GM19193 (cell line): ENCODE measurements around the gene NR2F1-AS1.

Experiments
- POLR2A ChIP-seq: IDR thresholded peaks from 4 replicates; pipeline ENCODE4 v1.6.1; 2011; ENCODE audit not compliant: insufficient read depth, insufficient read length; ENCODE audit errors: extremely low read depth

Gene NR2F1-AS1

DNA sequence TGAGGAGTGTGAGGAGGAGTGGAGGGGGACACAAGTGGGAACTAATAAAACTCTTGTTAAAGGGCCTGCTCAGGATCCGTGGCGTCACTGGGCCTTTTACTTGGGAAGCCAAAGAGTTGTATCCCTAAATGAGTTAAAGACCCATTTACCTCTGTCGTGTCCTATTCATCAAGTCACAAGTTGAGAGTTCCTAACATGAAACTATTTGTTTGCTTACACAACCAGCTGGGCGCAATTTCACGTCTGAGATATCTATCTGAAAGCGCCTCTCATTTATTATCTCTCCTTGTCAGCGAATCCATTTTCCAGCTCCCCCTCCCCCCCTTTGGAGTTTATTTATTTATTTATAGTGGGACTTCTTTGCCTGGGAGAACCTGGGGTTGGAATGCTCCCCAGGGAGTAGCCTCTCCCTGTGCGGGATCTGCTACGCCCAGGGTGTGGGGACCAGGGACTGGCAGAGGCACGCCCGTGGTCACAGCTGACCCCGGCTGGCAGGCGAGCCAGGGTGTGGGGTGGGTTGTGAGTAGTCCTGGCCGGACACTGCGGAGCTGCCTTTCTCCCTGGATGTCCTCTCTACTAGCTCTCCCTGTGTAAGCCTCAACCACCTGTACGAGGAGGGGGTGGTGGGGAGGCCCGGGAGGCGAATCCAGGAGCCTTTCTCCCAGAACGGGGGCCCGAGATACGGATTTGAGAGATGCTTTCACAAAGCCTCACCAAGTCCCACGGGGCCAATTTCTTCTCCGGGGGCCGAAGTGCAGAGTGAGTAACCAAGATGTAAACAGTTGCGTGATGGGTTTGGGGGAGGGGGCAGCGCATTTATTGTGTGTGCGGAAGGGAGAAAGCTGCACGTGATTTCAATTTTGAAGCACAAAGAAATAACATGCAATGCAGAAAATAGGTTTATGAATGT lies 17.3 kb upstream of the NR2F1-AS1 start:
- TF ChIP-seq POLR2A, result no peak

DNA sequence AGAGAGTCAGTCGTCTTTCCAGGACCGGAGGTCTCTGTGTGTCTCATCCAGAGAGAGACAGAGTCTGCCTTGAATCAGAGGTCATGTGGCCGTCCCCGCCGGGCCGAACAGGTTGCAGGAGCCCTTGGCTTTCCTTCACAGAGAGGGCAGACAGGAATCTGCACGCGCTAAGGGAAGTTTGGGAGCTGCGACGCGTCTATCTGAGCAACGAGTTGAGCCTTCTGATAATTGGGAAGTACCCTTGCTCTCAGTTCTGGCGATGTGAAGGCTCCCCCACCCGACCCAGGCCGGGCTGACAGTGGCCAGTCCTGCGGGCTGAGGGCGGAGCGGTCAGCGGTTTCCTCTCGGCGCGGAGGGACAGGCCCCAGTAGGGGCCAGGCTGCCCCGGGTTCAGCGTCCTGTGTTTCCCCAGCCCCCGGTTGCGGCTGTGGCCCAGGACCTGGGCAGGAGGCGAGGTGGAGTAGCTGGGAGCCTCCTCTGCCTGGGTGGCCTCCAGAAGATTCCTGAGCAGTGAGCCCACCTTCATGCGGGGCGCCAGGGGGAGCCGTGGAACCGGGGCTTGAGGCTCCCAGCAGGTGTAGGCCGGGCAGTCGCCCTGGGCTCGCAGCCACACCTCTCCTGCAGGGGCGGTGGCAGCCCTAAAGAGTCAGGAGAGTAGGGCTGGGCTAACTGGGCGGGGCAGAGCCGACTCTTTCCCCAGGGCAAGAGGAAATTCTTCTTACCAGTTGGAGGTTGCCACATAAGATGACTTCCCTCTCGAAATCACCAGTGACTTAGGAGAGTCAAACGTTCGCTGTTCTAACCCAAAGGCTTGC lies 15.9 kb upstream of the NR2F1-AS1 start:
- no peak for TF ChIP-seq POLR2A

DNA sequence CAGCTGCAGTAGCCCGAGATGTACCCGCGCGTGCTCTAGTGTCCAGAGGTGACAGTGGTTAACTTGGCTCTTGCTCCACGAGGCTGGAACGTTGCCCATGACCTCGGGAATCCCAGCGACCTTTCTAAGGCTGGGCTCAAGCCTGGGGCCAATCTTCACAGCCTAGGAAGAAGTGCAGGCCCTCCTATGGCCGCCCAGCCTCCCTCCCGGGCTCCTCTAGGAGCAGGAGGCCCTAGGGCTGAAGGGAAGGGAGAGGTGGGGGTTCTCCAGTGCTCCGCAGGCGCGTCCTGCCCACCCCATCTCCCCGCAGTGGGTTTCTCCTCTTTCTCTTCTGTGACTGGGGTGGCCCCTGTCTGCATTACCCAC lies 15.3 kb upstream of the NR2F1-AS1 start:
- no peak for TF ChIP-seq POLR2A

DNA sequence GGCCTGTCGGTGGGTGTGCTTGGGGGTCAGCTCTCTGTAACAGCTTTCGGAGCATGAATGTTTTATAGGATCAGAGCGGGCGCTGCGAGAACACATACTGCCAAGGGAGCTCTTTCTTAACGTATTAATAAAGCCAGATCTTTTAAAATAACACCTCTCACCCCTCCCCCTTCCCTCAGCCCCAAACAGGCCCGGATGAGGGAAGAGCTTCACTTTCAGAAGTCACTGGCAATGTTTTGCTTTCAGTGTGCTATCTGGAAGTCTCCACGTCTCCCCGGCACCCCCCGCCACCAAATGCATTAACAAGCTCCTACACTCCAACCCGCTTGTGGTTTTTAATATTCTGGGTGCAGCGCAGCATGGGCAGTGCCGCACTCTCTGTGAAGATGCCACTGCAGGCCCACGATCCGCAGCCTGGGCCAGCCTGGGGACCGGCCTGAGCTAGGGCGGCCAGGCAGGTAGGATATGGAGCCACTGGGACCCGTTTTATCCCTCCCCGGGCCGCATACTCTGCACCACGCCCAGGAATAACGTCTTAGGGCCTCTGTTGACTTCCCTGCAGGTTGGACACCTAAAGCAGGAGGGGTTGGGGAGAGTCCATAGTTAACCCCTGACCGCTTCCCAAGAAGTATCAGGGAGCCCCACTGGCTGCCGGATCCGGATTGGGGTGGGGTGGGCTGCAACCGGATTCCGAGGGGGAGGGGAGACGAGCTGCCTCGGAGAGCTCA lies 14.6 kb upstream of the NR2F1-AS1 start:
- no peak for TF ChIP-seq POLR2A

DNA sequence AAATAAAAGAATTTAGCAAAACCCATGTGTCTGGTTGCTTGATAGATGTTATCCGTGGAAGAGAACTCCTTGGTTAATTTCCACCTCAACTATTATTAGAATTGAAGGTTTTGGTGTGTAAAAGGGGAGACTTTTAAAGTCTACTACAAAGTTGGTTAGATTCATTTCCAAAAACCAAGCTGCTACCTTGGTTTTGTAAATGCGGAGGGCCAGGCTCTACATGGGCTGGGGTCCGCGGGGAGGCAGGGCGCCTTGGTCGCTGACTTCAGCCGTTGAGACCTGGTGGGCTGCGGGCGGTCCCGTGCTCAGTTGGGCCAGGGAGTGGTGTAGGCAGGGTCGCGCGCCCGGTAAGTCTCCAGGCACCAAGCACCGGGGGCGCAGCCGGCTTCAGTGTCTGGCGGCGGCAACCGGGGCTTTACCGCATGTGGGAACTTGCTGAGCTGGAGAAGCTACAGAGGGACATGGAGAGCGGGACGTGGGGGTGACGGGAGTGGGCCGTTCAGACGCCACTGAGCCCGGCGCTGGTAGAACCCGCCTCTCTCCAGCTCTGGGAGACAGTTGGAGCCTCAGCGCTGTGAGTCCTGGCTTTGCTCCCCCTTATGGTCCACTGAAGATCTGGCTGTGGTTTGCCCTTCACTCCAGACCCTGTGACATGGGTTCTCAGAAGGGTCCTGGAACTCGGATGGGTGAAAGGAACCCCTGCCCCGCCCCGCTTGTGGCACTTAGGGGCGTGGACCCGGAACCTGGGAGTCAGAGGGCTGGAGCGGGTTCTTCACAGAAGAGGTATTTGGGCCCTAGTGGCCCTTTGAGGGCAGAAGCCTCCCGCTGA lies 13.8 kb upstream of the NR2F1-AS1 start:
- TF ChIP-seq POLR2A, result no peak

DNA sequence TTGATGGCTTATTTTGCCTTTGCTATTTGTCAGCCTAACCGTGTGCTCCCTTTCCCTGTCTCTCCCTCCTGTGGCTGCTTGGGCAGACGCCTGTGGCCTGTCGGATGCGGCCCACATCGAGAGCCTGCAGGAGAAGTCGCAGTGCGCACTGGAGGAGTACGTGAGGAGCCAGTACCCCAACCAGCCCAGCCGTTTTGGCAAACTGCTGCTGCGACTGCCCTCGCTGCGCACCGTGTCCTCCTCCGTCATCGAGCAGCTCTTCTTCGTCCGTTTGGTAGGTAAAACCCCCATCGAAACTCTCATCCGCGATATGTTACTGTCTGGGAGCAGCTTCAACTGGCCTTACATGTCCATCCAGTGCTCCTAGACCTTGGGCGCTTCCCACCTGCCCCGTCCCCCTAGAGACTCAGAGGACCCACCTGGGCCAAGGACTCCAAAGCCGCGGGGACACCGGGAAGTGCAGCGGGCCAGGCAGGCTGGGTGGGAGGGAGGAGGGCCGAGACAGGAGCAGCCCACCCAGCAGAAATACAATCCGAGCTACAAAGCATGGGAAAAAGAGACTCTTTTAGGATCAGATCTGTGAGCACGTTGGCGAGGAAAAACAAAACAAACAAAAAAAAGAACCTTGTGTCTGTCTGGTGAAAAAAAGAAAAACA lies 12.6 kb upstream of the NR2F1-AS1 start:
- TF ChIP-seq POLR2A, result no peak

DNA sequence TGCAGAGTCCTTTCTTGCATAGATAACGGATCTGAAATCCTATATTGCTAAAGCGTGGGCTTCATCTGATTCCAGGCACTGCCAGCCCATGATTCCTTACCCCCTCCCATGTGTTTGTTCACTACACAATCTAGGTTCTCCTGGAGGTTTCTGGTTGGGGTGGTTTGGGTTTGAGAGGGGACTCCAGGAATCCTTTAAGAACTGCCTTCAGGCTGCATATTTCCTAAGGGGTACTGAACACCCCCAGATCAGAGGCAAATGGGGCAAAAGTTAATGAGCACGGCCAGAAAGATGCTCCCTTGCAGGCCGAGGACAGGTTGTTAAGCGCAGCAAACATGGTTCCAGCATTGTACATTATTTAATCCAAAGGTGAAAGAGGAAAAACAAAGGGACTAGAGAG lies 11.9 kb upstream of the NR2F1-AS1 start:
- TF ChIP-seq POLR2A, result no peak

DNA sequence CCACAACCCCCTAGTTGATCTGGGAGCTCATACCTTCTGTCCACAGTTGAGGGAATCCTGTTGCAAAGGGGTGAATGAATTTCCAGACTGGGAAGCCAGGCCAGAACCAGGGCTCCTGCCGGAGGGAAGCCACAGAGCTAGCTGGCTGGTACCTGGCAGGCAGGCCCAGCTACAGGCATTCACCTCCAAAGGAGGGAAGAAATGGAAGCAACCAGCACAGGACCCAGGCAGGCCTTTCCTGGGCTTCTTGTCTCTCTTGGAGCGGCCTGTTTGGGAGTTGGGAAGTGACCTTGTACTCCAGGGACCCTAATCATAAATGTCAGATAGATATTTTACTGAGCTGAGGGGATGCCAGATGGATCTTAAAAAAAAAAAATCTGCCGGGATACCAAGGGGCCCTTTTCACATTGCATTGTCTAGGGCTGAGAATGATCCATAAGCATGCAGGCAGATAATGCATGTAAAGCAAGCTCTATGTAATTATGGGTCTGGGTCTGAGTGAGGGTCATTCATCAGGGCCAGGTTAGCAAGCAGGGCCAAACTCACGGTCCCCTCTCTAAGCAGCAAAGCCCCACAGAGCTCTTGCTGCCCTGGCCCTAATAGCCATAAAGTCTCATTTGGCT lies 10.4 kb upstream of the NR2F1-AS1 start:
- TF ChIP-seq POLR2A, result no peak

DNA sequence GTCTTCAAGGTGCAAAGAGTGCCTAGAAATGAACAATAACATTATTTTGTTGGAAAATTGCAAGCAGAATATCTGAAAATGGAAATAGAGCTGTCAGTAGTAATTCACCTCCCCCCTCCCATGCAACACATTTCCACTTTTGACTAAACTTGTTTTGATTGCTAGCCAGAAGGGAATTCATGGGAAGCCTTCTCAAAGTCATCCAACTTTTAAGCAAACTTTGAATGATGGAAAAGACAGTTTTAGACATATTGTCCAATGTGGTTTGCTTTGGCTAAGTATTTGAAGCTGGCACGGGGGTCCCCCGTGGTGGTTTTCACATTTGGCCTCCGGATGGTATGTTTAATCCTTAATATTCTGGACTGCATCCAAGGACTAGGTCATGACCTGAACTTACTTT lies 9.5 kb upstream of the NR2F1-AS1 start:
- TF ChIP-seq POLR2A, result no peak

DNA sequence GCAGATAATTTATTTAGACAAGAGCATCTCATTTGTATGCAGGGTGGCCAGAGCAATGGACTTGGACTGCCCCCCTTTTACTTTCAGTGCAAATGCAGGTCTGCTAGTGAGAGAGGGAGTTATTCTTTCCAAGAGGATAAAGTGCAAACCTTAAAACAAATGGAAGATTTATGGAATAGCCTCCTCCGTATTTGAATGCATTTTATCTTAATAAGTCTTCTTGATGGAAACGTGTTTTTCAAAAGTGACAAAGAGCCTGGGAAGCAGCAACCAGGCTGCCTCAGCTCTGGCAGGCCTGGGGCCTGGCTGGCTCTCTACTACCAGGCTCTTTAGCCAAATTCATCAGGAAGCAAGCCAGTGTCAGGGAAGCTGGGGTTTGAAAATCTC lies 8.8 kb upstream of the NR2F1-AS1 start:
- TF ChIP-seq POLR2A, result no peak

DNA sequence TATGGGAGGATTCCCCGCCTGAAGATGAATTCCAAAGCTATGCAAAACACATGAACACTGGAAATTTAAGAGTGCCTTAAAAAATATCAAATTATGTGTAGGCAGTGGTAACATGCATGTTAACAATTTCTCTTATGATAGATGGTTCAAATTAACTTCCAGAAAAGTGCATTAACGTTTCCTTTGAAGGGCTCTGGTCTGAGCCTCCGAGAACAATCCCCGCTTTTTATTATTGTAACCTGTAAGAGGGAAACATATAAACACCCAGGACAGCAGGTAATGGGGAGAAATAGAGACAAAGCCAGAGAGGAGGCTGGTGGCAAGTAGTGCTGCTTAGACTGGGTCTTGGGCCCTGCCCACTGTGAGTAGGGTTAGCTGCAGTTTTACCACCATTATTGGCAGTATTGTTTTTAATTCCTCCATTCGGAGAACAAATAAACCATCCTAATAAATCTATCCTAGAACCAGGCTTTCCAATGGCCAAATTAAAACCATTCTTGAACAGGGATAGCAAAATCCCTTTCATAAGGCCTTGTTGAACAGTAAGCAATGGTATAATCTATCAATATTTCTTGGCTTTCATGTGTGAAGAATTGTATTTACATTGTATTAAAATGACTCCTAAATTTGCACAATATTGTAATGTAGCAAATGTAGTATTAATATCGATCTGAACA lies 8.3 kb upstream of the NR2F1-AS1 start:
- no peak for TF ChIP-seq POLR2A

DNA sequence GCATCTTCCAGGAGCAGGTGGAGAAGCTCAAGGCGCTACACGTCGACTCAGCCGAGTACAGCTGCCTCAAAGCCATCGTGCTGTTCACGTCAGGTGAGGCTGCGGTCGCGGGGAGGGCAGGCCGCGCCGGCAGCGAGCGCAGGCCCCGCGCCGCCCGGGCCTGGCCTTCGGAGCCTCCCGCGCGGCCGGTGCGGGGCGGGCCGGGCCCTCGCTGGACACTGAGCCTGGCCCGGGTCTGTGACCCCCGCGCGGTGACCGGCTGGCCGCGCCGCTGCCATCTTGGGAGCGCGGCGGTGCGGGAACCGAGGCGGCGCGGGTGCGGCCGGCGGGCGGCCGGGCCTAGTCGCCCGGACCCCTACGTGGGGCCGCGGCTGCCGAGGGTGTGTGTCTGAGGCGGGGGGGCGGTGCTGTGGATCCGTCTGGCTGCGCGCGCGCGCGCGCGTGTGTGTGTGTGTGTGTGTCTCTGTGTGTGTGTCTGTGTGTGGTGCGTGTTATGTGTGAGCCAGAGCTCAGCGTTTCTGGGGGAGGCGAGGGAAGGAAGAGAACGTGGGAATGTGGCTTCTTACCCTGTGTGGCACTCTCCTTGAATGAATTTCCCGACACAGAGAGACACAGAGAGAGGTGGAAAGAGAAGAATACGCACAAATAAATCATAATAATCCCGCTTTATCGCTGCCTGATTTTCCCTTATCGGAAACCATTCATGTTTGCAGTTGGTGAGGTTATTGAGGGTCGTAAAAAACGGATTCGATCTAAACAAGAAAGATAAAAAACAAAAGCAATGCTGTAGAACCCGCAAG lies 7.5 kb upstream of the NR2F1-AS1 start:
- TF ChIP-seq POLR2A, result no peak

DNA sequence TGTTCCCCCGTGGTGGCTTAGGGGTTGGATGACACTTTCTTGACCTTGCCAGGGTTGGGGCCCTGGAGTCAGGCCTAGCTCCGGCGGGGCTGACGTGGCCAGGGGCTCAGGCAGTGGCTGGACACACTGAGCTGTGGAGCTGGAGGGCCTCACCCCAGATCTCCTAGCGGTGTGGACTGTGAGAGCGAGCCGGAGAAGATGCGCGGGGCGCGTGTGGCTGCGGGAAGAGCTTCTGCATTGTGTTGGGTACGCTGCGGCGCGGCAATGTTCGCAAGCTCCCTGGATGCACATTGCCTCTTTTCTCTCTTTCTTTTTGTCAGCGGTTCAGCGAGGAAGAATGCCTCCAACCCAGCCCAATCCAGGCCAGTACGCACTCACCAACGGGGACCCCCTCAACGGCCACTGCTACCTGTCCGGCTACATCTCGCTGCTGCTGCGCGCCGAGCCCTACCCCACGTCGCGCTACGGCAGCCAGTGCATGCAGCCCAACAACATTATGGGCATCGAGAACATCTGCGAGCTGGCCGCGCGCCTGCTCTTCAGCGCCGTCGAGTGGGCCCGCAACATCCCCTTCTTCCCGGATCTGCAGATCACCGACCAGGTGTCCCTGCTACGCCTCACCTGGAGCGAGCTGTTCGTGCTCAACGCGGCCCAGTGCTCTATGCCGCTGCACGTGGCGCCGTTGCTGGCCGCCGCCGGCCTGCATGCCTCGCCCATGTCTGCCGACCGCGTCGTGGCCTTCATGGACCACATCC lies 6.8 kb upstream of the NR2F1-AS1 start:
- no peak for TF ChIP-seq POLR2A
